Gastrocnemius medialis (tissue), 4 donors: ENCODE data around the gene DHRS7B.

Experiments
- CTCF ChIP-seq, 5 experiments: fragments of 450-650 bp in 3 of 5; fragments of 200-600 bp in 2 of 5; sonication (generic) in 2 of 5; IDR thresholded peaks in 4 of 5; conservative IDR thresholded peaks in 1 of 5; 1 replicate in 4 of 5; 2 replicates in 1 of 5; pipeline ENCODE4 v1.5.1; 2016 to 2019; ENCODE audit warnings: antibody characterized with exemption in 5 of 5, mild to moderate bottlenecking in 3 of 5, moderate library complexity in 3 of 5
- POLR2A ChIP-seq, 2 donors: fragments of 450-650 bp; IDR thresholded peaks; one replicate each; pipeline ENCODE4 v1.6.1; 2017; ENCODE audit warnings: antibody characterized with exemption in 2 of 2, mild to moderate bottlenecking in 2 of 2, moderate library complexity in 2 of 2

GRCh38 chr17:21132428-21132827 is 5.7 kb downstream of the DHRS7B start:
- TF ChIP-seq POLR2A (IDR thresholded peaks at IDR 0.05) (no peak), CTCF (IDR thresholded peaks at IDR 0.05 in 4 of 5, conservative IDR thresholded peaks at IDR 0.05 in 1 of 5) (no peak)
